AG10803 (cell line): ENCODE data around the gene CACNA2D4.

ENCODE experiments used
- DNase-seq: peaks from one replicate; pipeline ENCODE4 v3.0.0; 2010; ENCODE audit warnings: low read depth
- H3K4me3 ChIP-seq: 2 replicates; pipeline ENCODE4 v1.5.1; 2011; ENCODE audit warnings: mild to moderate bottlenecking, low read length, control low read depth
- CTCF ChIP-seq: conservative IDR thresholded peaks from 2 replicates; pipeline ENCODE4 v1.5.1; 2011; ENCODE audit warnings: mild to moderate bottlenecking, low read length, control low read depth, inconsistent platforms

The CACNA2D4 gene

GRCh38 chr12:1927751-1928351 lies 9.4 kb upstream of the CACNA2D4 start:
- peak; percentile 41 for DNase-seq
- H3K4me3 ChIP-seq, result no peak overlapping the region
- no peak for TF ChIP-seq CTCF

- TF ChIP-seq CTCF, result no peak
- H3K4me3 ChIP-seq, result no peak overlapping the region
- no peak for DNase-seq
Observed at GRCh38 chr12:1927051-1927680, 8.7 kb upstream of the CACNA2D4 start.

GRCh38 chr12:1926251-1926657 lies 7.8 kb upstream of the CACNA2D4 start:
- H3K4me3 ChIP-seq, result no peak overlapping the region
- DNase-seq, result no peak
- TF ChIP-seq CTCF, result no peak

GRCh38 chr12:1925684-1926006 lies 7.2 kb upstream of the CACNA2D4 start:
- no peak for TF ChIP-seq CTCF
- DNase-seq, result no peak
- no peak overlapping the region for H3K4me3 ChIP-seq

- no peak overlapping the region for H3K4me3 ChIP-seq
- no peak for TF ChIP-seq CTCF
- DNase-seq, result no peak
Observed at GRCh38 chr12:1924996-1925683, 6.7 kb upstream of the CACNA2D4 start.

- DNase-seq, result no peak
- H3K4me3 ChIP-seq, result no peak overlapping the region
- TF ChIP-seq CTCF, result no peak
Observed at GRCh38 chr12:1922985-1923384, 4.5 kb upstream of the CACNA2D4 start.

- no peak overlapping the region for H3K4me3 ChIP-seq
- no peak for TF ChIP-seq CTCF
- DNase-seq, result no peak
Observed at GRCh38 chr12:1922075-1922709, 3.7 kb upstream of the CACNA2D4 start.
